ENCODE data around the gene PACS2.
A peak's percentile ranks its signal among the peaks of the same experiment; 100 is the strongest.

The PACS2 gene

DNA sequence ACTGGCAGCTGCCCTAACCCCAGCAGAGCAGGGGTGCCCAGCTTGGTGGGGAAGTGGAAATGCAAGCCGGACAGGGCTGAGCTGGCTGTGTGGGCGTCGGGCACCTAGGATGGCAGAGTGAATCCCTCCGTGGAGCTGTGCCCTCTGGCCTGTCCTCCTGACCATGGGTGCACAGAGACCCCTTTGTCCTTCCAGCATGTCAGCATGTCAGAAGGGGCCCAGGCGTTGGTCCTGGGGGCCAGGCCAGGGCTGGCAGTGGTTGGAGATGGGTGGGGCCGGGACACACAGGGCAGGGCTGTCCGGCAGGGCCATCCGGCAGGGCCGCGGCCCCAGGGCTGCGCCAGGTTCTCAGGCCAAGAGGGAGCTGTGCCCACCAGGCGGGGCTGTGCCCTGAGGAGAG lies 75.0 kb downstream of the PACS2 start:
- DNase-seq: no peak

DNA sequence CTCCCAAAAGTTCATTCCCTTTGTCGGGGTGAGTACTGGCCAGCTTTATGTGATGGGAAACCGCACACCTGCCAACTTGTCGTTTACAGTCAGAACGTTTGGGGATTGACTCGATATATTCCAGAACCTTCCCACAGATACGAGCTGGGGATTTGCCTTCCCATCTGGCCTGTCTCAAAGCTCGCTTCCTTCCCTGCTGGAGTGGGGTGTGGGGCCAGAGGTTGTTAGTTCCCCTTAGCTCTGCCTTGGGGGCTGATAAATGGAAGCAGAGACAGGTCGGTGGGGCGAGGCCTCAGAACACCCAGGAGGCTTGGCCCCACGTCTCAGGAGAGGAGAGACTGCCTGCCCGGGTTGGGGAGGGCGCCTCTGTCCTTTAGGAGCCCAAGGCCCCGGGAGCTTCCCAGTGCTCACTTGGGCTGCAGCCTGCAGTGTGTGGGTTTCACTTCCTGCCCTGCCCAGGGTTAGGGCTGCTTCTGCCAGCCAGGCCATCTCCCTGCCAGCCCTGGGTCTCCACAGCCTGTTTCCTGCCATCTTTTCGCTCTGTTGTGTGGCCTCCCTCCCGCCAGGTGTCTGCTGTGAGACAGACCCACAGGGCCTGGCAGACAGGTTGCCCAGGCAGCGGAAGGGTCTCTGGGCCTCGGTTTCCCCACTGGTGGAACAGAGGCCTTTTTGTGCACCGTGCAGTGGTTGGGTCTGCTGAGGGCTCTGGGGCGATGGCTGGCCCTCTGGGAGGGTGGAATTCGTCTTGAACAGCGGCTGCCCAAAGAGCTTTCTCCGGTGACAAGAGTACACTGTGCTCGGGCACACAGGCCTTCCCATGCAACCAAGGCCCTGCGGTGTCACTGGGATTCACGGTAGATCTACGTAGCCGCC lies 75.7 kb downstream of the PACS2 start:
- no peak for DNase-seq

DNA sequence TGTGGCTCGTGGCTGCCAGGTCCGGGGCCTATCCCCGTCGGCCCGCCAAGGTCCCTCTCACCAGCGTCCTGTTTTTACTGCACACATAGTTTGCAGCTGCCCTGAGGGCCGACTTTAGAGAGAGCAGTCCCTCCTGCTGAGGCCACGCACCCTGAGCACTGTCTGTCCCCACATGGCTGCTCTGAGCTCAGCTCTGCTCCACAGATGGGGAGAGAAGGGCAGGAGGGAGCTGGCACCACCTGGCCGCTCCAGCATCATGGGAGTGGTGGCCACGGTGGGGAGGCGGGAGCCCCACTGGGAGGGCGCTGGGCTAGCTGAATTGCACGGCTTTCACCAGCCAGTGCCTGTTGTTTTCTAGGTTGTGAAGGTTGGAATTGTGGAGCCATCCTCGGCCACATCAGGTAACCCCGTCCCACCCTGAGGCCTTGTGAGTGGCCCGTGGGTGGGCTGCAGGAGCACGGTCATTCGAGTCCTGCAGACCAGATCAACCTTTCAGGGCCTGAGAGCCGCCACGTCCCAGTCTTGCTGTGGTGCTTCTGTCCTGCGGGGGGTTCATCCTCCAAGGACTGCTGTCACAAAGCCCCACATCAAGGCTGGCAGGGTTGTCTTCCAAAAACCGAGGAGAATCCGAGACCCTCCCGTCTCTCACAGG lies 76.4 kb downstream of the PACS2 start:
- no peak for DNase-seq

DNA sequence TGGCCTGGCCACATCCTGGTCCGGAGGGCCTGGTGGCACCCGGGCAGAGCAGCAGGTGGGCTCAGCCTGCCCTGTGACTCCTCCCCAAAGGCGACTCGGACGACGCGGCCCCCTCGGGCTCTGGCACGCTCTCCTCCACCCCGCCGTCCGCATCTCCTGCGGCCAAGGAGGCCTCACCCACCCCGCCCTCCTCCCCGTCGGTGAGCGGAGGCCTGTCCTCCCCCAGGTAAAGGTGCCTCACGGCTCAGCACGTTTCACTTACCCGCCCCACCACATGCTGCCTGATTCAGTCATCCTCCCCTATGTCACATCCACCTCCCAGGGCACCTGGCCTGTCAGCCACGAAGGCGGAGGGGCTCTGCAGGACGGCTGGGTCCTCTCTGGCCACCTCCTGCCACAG lies 77.0 kb downstream of the PACS2 start:
- DNase-seq: no peak

DNA sequence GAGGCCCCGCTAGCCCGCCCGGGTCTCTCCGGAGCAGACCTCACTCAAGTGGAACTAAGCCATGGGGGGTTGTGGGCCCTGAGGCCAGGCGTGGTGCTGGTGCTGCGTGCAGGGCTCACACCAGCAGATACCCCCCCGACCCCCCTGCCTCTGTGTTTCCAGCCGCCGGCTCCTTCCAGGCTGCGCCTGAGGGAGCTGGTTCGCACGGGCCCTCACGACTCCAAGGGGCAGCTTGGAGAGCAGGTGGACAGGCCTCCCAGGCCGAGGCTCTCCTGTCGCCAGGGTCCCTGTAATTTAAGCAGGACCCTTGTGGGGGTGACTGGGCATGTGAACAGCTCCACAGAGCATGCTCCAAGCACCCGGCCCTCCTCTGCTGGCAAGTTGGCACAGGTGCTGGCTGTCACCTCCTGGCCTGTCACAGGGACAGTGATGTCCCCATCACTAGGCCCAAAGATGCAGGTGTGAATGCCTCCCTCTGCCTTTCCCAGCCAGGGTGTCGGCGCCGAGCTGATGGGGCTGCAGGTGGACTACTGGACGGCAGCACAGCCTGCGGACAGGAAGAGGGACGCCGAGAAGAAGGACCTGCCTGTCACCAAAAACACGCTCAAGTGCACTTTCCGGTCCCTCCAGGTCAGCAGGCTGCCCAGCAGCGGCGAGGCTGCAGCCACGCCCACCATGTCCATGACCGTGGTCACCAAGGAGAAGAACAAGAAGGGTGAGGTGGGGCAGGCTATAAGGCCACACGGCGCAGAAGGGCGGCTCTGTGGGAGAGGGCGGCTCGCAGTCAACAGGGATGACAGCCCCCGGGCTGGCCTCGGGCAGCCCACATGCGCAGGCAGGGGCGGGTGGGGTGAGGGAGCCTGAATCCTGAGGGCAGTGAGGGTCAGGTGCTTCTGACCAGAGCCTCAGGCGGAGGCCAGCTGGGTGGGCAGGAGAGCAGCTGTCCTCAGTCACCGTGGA lies 77.9 kb downstream of the PACS2 start:
- DNase-seq: no peak

DNA sequence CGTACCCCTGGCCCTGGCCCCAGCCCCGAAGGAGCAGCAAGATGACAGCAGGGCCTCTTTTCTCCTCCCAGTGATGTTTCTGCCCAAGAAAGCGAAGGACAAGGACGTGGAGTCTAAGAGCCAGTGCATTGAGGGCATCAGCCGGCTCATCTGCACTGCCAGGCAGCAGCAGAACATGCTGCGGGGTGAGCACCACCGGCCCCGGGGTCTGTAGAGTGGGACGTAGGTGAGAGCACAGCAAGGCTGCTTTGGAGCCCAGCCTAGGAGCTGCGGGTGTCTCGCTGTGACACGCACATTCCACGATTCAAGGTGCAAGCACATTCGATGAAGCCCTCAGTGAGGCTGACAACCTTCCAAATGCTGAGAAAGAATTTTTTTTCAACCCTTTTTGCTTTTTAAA lies 78.6 kb downstream of the PACS2 start:
- no peak for DNase-seq

DNA sequence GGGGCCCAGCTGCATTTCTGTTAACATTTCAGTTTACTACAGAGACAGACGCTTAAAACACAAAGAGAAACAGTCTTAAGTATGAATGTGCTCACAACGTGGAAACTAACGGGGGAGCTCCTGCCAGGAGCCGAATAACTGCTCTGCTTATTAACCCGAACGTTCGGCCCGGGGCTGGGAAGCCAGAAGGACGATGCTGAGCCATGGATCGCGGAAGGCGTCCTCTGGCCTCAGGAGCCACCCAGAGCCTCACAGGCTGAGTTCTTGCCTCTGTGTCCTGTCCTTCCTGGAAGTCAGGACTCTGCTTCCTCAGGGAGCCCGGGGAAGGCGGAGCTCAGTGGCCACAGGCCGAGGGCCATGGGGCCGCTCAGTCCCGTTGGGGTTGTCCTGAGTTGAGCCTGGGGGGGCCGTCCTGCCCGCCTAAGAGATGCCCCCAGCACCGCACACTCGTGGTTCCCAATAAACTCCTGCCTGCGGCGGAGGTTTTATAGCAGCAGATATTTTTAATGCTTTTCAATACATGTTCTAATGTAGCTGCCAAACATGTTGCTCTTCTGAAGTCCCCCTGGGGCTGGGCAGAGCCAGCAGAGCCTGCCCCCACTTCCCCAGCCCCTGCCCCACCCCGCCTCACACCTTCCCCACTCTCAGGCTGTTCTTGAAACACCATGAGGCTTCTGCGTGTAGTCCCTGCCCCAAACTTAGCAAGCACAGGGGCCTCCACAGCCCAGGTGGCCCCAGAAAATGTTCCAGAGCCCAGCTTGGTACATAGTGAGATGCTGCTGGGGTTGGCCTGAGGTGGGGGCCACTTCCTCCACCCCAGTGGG lies 80.4 kb downstream of the PACS2 start:
- no peak for DNase-seq

DNA sequence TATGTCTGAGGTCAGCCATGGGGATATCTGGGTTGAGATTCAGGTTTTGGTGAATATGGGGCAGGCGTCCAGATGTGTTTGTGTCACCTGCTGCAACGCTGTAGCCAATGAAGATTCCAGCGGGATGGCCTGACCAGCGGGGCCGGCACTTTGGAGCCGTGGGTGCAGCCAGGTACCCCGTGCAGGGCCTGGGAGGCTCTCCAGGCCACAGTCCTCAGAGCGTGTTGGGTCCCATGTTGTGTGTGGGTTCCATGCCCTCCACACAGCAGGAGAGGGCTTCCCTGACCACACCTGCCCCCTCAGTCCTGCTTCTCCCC lies 80.9 kb downstream of the PACS2 start:
- no peak for DNase-seq

DNA sequence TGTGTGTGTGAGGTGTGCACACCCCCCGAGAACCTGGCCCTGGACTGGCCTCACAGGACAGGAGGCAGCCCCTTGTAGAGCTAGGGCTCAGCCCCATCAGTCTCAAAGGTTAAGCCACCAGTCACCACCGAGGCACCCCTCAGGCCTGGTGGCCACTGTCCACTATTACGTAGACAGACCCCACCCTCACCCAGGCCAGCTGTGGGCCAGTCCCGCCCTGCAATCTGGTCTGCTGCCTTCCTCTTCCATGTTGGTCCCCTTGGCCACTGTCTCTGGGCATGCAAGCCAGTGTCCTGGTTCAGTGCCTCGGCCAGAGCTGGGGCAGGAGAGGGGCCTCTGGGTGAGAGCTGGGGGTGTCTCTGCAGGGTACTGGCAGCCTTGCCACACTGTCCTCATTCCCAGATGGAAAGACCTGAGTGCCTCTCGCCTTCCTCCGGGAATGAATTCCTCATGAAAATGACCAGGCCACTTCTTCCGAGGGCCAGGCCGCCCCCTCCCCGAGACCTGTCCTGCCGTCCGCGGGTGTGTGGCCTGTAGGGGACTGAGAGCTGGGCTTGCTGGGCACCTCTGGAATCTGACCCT lies 82.9 kb downstream of the PACS2 start:
- no peak for DNase-seq

DNA sequence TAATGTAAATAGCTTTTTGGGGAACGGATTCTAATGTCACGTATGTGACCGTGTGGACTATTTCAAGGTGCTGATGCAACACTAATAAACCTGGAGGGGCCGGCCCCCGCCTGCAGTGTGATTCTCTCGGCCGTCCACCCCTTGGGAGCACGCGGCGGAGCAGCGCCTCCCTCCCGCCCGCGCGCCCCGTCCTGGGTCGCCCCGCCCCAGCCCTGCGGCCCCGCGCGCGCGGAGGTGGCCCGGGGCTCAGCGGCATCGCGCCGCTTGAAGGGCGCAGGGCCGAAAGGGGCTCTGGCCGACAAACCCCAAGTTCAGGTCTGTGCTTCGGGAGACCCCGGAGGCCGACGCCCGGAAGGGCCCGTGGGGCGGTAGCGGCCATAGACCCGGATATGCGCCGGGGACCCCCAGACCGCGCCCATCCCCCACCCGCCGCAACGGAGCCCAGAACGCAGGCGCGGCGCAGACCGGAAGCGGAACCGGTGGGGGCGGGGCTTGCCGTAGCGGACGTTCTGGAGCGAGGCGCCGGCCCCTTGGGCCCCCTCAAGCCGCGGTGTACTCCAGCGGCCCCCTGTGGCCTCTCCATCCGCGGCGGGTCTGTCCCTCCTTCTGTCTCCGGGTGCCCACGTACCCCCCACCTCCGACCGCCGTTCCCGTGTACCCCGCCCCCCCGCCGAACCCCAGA lies 83.6 kb downstream of the PACS2 start, which contains the start of gene TEX22:
Gene TEX22, plus strand, starts transcription at position 495 of the 682 bp plus-strand sequence. CDS start 803 bp downstream, outside the sequence.
- DNase-seq: peak; percentile 61

DNA sequence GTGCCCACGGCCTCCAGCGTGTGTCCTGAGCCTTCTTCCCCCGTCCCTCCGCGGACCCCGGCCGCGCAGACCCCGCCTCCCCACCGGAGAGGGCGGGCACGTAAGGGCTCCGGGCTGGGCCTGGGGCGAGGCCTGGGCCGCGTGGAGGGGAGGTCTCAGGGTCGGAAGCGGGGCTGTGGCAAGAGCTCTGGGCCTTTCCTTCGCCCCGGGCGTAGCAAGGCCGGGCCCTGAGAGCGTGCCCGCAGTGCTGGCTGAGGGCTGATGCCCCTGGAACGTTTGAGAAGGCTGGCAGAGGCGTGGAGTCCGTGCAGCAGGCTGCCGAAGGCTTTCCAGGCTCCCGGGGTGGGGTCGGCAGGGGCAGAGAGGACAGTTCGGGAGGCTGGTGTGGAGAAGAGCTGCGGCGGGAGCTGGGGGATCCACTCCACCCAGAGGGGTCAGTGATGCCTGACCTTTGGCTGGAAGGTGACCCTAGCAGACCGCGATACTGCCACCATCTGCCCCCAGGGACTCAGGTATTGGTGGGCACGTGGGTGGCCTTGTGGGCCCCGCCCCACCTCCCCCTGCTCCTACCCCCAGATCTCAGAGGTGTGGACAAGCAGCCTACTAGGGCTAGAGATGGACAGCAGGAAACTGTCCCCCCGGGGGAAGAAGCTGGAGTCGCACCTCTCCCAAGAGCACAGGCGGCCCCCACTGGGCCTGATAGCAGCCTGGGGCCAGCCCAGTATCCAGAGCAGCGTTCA lies 84.3 kb downstream of the PACS2 start:
- no peak for DNase-seq

DNA sequence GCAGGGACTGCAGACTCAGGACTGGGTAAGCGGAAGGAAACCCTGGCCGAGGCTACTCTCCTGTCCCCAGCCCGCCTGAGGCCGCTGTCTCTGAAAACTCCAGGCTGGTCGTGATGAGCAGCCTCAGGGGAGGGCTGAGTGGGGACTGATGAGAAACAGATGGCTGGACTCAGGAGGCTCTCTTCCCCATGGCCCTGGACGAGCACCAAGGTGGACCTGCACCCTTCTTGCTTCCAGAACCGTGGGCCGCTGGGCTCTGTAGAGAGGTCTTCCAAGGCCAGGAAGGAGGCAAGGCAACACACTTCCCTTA lies 84.9 kb downstream of the PACS2 start:
- no peak for DNase-seq

DNA sequence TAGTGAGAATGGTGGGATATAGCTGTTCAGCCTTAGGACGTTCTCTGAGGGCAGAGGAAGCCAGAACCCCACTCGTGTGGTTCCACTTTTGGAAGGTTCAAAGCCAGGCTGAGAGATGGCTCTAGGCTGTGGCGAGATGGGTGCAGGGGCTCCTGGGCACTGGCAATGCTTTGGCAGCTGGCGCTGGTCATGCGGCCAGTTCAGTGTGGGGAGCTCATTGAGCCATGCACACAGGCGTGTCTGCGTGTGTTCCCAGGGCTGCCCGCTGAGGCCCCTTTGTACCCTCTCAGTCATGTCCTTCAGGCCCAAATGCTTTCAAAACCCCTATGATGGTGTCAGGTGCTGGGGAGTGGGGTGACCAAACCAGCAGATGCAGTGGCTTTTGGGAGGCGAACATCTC lies 85.5 kb downstream of the PACS2 start:
- DNase-seq: no peak

DNA sequence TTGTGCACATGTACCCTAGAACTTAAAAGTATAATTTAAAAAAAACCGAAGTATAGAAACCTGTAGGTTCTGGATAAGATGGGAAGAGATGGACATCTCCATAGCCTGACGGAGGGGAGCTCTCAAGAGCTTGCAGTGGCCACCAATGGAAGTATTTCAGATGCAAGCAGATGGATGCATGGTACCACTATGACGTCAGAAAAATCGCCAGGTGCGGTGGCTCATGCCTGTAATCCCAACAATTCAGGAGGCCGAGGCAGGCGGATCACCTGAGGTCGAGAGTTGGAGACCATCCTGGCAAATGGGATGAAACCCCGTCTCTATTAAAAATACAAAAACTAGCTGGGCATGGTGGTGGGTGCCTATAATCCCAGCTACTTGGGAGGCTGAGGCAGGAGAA lies 87.2 kb downstream of the PACS2 start:
- no peak for DNase-seq

DNA sequence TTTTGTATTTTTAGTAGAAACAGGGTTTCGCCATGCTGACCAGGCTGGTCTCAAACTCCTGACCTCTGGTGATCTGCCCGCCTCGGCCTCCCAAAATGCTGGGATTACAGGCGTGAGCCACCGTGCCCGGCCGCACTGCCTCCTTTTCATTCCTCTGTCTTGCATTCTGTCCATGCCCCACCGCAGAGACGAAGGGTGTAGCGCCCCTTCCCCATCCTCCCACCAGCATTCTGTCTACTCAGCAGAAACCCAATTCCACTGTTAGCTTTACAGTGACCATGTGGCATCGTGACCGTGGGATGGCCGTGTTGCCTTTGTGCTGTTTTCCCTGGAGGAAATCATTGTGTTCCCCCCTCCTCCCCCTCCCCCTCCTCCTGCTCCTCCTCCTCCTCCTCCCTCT lies 94.0 kb downstream of the PACS2 start:
- DNase-seq: no peak

DNA sequence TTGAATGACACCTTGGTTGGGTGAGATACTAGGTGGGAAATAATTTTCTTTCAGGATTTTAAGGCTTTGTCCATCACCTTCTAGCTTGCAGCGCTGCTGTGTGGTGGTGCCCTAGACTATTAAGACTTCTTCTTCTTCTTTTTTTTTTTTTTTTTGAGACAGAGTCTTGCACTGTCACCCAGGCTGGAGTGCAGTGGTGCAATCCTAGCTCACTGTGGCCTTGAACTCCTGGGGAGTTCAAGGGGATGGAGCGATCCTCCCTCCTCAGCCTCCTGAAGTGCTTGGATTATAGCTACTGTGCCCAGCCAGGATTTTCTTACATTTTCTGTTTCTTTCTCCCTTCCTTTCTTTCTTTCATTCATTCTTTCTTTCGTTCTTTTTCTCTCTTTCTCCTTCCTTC lies 94.8 kb downstream of the PACS2 start:
- no peak for DNase-seq

DNA sequence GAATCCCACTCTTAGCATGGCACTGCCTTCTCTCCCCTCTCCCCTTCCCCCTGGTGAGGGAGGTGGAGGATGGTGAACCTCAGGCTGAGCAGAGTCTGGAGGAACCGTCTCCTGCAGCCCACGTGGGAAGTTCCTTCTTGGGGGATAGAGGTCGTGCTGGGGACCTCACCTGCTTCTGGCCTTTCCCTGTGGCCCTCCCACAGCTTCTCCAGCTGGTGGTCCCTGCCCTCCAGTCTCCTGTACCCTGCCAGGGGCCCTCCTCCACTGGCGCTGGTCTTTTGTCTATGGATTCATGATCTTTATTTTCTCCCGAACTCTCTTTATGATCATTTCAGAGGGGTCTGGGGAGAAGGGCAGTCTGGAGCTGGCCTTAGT lies 96.1 kb downstream of the PACS2 start:
- no peak for DNase-seq

DNA sequence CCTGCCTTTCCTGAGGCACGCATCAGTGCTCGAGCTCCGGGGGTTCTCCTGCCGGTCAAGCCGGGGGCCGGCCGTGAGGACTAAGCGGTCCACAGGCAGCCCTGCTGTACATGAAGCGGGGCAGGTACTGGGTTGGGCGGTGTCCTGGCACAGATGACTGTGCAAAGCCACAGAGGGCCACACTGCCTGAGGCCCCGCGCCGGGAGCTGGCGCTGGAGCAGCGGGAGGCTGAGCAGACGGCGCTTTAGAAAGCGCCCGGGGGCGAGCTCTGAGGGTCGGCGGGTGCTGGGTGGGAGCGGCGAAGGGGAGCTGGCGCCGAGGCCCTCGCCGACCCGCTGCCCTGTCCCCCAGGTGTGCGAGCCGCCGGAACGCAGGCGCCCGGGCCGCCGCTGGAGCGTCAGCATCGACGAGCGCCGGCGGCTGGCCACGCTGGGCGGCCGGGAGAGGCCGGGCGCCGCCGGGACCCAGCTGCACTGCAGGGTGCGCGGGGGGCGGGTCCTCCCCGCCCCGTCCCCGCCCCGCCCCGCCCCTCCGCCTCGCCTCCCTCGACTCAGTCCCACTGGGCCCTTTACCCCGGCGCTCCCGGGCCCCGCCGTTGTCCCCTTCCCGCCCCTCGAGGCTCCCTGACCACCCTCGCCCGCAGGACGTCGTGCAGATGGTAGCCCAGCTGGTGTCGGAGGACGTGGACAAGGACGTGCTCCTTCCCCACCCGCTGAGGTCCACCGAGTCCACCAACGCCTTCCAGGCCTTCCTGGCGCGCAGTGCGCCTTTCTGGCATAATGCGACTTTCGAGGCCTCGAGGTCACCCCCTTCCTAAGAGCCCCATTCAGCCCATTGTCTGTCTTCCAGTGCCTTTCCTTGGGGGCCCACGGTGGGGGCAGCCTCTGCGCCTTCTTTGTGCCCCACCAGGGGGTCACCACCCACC lies 96.7 kb downstream of the PACS2 start:
- DNase-seq: no peak

DNA sequence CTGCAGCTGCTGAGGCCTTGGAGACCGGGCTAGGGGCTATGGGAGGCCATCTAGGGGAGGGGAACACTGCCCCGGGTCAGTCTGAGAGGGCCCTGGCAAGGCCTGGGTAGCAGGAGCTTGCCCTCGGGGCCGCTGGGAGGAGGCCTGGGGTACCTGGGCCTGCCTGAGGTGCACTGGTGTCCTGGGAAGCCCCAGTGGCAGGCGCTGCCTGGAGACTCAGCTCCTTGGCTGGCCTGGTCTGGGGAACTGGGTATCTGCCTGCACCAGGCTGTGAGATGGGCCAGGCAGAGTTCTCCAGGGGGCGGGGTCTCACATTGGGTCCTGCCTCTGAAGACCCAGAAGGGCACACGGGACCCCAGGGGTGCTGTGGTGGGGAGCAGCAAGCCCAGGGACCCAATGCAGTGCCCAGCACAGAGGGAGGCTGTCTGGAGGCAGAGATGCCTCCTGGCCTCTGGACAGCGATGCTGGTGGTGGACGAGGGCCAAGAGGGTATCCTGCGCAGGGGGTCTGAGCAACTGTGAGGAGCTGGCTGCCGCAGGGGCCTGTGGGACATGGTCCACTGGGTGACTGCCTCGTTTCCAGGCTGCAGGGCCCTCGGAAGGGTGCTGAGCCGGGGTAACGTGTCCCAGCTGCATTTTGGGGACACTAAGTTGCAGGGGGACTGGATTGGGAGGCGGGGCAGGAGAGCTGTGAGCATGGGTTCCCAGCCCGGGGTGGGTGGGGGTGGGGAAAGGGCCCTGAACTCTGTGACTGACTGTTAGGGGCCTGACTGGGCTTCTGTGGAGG lies 97.6 kb downstream of the PACS2 start:
- DNase-seq: no peak
